RWPE2 (cell line): ENCODE data around the gene PACSIN3.

Experiments
- ATAC-seq: fragments of 200-7000 bp; cut with Tn5 transposase; 3 replicates; pipeline ENCODE4 v1.9.1; 2021; ENCODE audit warnings: low read depth
- DNase-seq: peaks from one replicate; pipeline ENCODE4 v3.0.0-alpha.2; 2020; ENCODE audit warnings: low spot score
- H3K27ac ChIP-seq: fragments of 450-650 bp; 2 replicates; pipeline ENCODE4 v1.5.1; 2017; ENCODE audit warnings: mild to moderate bottlenecking; ENCODE audit not compliant: poor library complexity, severe bottlenecking
- H3K27me3 ChIP-seq: fragments of 250-450 bp; sonication (Bioruptor Pico); 2 replicates; pipeline ENCODE4 v1.5.1; 2021; ENCODE audit warnings: mild to moderate bottlenecking, moderate library complexity; ENCODE audit not compliant: insufficient read depth, poor library complexity, severe bottlenecking
- H3K36me3 ChIP-seq: fragments of 250-450 bp; sonication (Bioruptor Pico); 2 replicates; pipeline ENCODE4 v1.5.1; 2020; ENCODE audit warnings: low read depth, mild to moderate bottlenecking, moderate library complexity
- H3K4me1 ChIP-seq: fragments of 250-450 bp; sonication (Bioruptor Pico); 2 replicates; pipeline ENCODE4 v1.5.1; 2021; ENCODE audit warnings: mild to moderate bottlenecking, moderate library complexity; ENCODE audit not compliant: insufficient read depth, poor library complexity, severe bottlenecking
- H3K4me3 ChIP-seq: fragments of 250-450 bp; sonication (Bioruptor Pico); 2 replicates; pipeline ENCODE4 v1.5.1; 2021; ENCODE audit warnings: mild to moderate bottlenecking, moderate library complexity; ENCODE audit not compliant: severe bottlenecking
- H3K9me3 ChIP-seq: fragments of 250-450 bp; sonication (Bioruptor Pico); 2 replicates; pipeline ENCODE4 v1.5.1; 2021; ENCODE audit warnings: mild to moderate bottlenecking, moderate library complexity; ENCODE audit not compliant: severe bottlenecking
- CTCF ChIP-seq: fragments of 450-650 bp; IDR thresholded peaks from one replicate; pipeline ENCODE4 v1.5.1; 2017; ENCODE audit warnings: mild to moderate bottlenecking, moderate library complexity; ENCODE audit not compliant: poor library complexity, severe bottlenecking

PACSIN3 gene

GRCh38 chr11:47216121-47216798 lies 30.0 kb upstream of the PACSIN3 start:
- ATAC-seq (peak; percentile 60), DNase-seq (peak; percentile 75)
- Histone ChIP-seq H3K4me1 (peaks cover 32% of the 10 kb centered on the region), H3K36me3 (peaks cover 50% of the 10 kb centered on the region), H3K9me3 (no peaks in the 10 kb centered on the region), H3K27ac (peak overlapping the region; percentile 91), H3K27me3 (no peaks in the 10 kb centered on the region), H3K4me3 (peak overlapping the region; percentile 46)
- no peak for TF ChIP-seq CTCF

DNA sequence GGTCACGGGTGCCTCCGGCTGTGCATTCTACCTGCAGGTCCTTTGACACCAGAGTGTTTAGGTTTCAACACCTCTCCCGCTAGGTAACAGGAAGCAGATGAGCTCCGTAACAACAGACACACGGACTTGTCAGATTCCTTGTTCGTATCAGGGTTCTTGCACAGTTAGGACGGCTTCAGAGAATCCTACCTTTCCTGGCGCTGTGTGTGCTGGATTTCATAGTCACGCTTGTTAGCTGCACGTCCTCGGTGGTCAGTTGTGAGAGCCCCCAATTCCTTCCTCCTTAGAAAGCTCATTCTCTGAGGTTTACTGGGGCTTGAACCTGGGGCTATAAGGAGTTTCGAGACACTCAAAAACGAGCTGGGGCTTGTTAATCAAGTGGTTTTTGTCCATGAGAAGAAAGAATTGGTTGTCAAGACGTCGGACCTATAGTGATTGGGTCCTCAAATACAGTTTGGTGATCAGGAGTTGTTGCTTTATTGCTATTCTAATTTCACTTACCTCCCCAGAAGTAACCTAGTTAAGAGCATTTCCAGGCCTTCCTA lies 29.2 kb upstream of the PACSIN3 start:
- no peak for DNase-seq

DNA sequence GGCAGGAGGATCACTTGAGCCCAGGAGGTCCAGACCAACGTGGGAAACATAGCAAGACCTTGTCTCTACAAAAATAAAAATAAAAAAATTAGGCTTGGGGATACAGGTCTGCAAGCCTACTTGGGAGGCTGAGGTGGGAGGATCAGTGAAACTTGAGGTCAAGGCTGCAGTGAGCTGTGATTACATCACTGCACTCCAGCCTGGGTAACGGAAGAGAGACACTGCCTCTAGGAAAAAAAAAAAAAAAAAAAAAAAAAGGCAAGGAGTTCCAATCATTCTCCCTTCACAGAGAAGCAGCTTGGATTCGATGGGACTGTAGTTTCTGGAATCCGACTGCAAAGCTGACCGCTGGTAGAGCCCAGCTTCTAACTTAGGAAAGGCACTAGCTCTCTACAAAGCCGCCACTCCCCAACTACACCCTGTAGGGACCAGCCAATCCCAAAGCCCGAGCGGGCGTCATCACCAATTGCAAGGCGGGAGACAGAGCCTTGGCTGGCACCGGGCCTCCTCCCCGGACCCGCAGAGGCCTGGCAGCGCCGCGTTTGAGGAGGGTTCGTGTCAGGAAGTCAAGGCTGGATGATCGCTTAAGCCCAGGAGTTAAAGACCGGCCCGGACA lies 27.8 kb upstream of the PACSIN3 start:
- DNase-seq (peak; percentile 93), ATAC-seq (peak; percentile 85)
- peaks cover 28% of the 10 kb centered on the region for H3K36me3 ChIP-seq
- H3K27ac ChIP-seq, result peak overlapping the region; percentile 91
- TF ChIP-seq CTCF, result no peak
- peaks cover 24% of the 10 kb centered on the region for H3K4me1 ChIP-seq
- H3K27me3 ChIP-seq, result no peaks in the 10 kb centered on the region
- H3K9me3 ChIP-seq, result no peaks in the 10 kb centered on the region
- H3K4me3 ChIP-seq, result peak overlapping the region; percentile 46

More for the DNA sequence above, 29.2 kb upstream of the PACSIN3 start:
- no peaks in the 10 kb centered on the region for H3K27me3 ChIP-seq
- H3K27ac ChIP-seq, result peak overlapping the region; percentile 91
- no peak; the same call in 2 of the 3 replicates for ATAC-seq
- no peak for TF ChIP-seq CTCF
- peaks cover 42% of the 10 kb centered on the region for H3K36me3 ChIP-seq
- H3K4me3 ChIP-seq, result peak overlapping the region; percentile 46
- H3K4me1 ChIP-seq, result peaks cover 27% of the 10 kb centered on the region
- no peaks in the 10 kb centered on the region for H3K9me3 ChIP-seq

DNA sequence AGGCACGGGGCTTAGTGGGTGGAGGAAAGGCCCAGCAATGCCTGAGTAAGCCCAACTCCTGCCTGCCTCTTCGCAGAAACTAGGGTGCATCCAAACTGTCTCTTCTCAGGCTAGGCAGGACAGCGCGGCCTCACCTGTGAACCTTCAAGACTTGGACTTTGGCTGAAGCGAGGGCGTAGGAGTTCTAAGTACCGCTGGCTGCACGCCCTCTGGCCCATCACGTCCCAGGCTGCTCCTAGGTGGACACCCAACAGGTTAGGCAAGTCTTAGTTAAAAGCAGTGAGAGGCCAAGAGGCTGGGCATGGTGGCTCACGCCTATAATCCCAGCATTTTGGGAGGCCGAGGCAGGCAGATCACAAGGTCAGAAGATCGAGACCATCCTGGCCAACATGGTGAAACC lies 26.7 kb upstream of the PACSIN3 start:
- Histone ChIP-seq H3K36me3 (peaks cover 17% of the 10 kb centered on the region), H3K4me1 (peaks cover 20% of the 10 kb centered on the region), H3K4me3 (no peak overlapping the region), H3K27ac (no peak overlapping the region), H3K27me3 (no peaks in the 10 kb centered on the region), H3K9me3 (no peaks in the 10 kb centered on the region)
- TF ChIP-seq CTCF, result no peak
- no peak for DNase-seq
- no peak for ATAC-seq
